B cell (primary cell): ENCODE measurements around the gene MBNL1. TPM values are rescaled to one million over a fixed set of nuclear protein-coding genes. Genes with fewer than 3 reads are reported as not detected.
A peak's percentile ranks its signal among the peaks of the same experiment; 100 is the strongest.

Experiments used
- ATAC-seq: fragments of 200-7000 bp; cut with Tn5 transposase; one replicate; pipeline ENCODE4 v1.10.0; 2021; ENCODE audit warnings: low read depth, mild to moderate bottlenecking, moderate number of reproducible peaks, moderate library complexity
- CTCF ChIA-PET: fragments of 350-600 bp; sonication (Branson Sonifier 250); formaldehyde crosslinking; loops from one replicate; lab custom pipeline; 2021; ENCODE audit warnings: antibody characterized with exemption, inconsistent platforms; lab: Charles Lee
- POLR2A ChIA-PET: fragments of 350-600 bp; sonication (Branson Sonifier 250); formaldehyde crosslinking; loops from one replicate; lab custom pipeline; 2021; ENCODE audit warnings: antibody characterized with exemption; lab: Charles Lee
- DNase-seq: peaks from one replicate; pipeline ENCODE4 v3.0.0; 2013
- H2AFZ ChIP-seq: 2 replicates; pipeline ENCODE4 v1.6.1; 2012; ENCODE audit warnings: mild to moderate bottlenecking, low read depth, low read length; ENCODE audit not compliant: insufficient read depth, poor library complexity, severe bottlenecking
- H3K27ac ChIP-seq, 2 donors: 1 replicate in 1 of 2; 2 replicates in 1 of 2; pipeline ENCODE4 v1.5.1; 2012 to 2013; ENCODE audit warnings: low read length in 2 of 2, mild to moderate bottlenecking in 2 of 2, moderate library complexity in 1 of 2
- H3K27me3 ChIP-seq, 4 experiments: fragments of 200-600 bp in 1 of 4; sonication (generic) in 1 of 4; replicated peaks in 1 of 4; 1 replicate in 2 of 4; 2 replicates in 2 of 4; pipeline versions ENCODE4 v1.6.1 to v1.7.0; 2013 to 2016; ENCODE audit warnings: low read length in 3 of 4, mild to moderate bottlenecking in 2 of 4, mixed read lengths in 1 of 4, moderate library complexity in 1 of 4; ENCODE audit not compliant: insufficient read depth in 4 of 4, control insufficient read depth in 3 of 4; ENCODE audit errors: control extremely low read depth in 1 of 4
- H3K36me3 ChIP-seq, 2 experiments: replicated peaks in 1 of 2; 1 replicate in 1 of 2; 2 replicates in 1 of 2; pipeline versions ENCODE4 v1.6.1 to v1.7.1; 2013; ENCODE audit warnings: low read length in 1 of 2; ENCODE audit not compliant: insufficient read depth in 2 of 2, control insufficient read depth in 1 of 2; ENCODE audit errors: control extremely low read depth in 1 of 2, extremely low read depth in 1 of 2
- H3K4me1 ChIP-seq, 2 donors: fragments of 200-600 bp in 1 of 2; sonication (generic) in 1 of 2; 1 replicate in 1 of 2; 2 replicates in 1 of 2; pipeline versions ENCODE4 v1.5.1 to v1.6.1; 2013 to 2017; ENCODE audit warnings: low read length in 2 of 2; ENCODE audit not compliant: control insufficient read depth in 2 of 2, insufficient read depth in 2 of 2
- H3K4me2 ChIP-seq: replicated peaks from 2 replicates; pipeline ENCODE3; 2012; ENCODE audit warnings: mild to moderate bottlenecking, low read depth, low read length; ENCODE audit not compliant: poor library complexity, severe bottlenecking
- H3K4me3 ChIP-seq, 5 experiments: fragments of 200-600 bp in 1 of 5; sonication (generic) in 1 of 5; 1 replicate in 3 of 5; 2 replicates in 2 of 5; pipeline versions ENCODE4 v1.5.1 to v1.7.0; 2011 to 2016; ENCODE audit warnings: low read length in 4 of 5, mild to moderate bottlenecking in 4 of 5, low read depth in 2 of 5, control low read depth in 1 of 5, moderate library complexity in 1 of 5; ENCODE audit not compliant: insufficient read depth in 1 of 5; ENCODE audit errors: control extremely low read depth in 1 of 5, extremely low read depth in 1 of 5
- H3K79me2 ChIP-seq: fragments of 200-600 bp; sonication (generic); one replicate; pipeline ENCODE4 v1.6.0; 2016; ENCODE audit warnings: low read length; ENCODE audit not compliant: control insufficient read depth, insufficient read depth
- H3K9ac ChIP-seq: fragments of 200-600 bp; sonication (generic); 2 replicates; pipeline ENCODE4 v1.6.1; 2017; ENCODE audit warnings: mild to moderate bottlenecking, low read length, moderate library complexity
- H3K9me3 ChIP-seq, 3 donors: one replicate each; pipeline versions ENCODE4 v1.6.1 to v1.7.1; 2013; ENCODE audit warnings: low read length in 2 of 3; ENCODE audit not compliant: control insufficient read depth in 2 of 3, insufficient read depth in 1 of 3; ENCODE audit errors: control extremely low read depth in 1 of 3
- H4K20me1 ChIP-seq: 2 replicates; pipeline ENCODE4 v1.6.0; 2012; ENCODE audit warnings: mild to moderate bottlenecking, low read length; ENCODE audit not compliant: insufficient read depth, control insufficient read depth, poor library complexity, severe bottlenecking
- H3K27ac Mint-ChIP-seq: one replicate; pipeline ENCODE4 v1.8.0; 2021; ENCODE audit warnings: mixed read lengths
- H3K27me3 Mint-ChIP-seq: one replicate; pipeline ENCODE4 v1.8.0; 2021; ENCODE audit warnings: mixed read lengths
- H3K4me1 Mint-ChIP-seq: one replicate; pipeline ENCODE4 v1.8.0; 2021; ENCODE audit warnings: mixed read lengths
- H3K4me3 Mint-ChIP-seq: one replicate; pipeline ENCODE4 v1.8.0; 2021; ENCODE audit warnings: mixed read lengths
- H3K9me3 Mint-ChIP-seq: one replicate; pipeline ENCODE4 v1.8.0; 2022; ENCODE audit warnings: mixed read lengths; ENCODE audit not compliant: insufficient read depth
- EZH2 ChIP-seq: IDR thresholded peaks from 2 replicates; pipeline ENCODE4 v1.6.1; 2012; ENCODE audit warnings: borderline replicate concordance, low read depth, mild to moderate bottlenecking, moderate library complexity, low read length; ENCODE audit not compliant: insufficient read depth, poor library complexity, severe bottlenecking
- WGBS: methylation state at CpG from one replicate; pipeline ENCODE4 v1.1.5; 2013; ENCODE audit warnings: missing lambda C conversion rate; ENCODE audit not compliant: insufficient coverage; 5-methylcytosine and 5-hydroxymethylcytosine counted together
- intact Hi-C: fragments of 100-400 bp; cut with micrococcal nuclease; formaldehyde crosslinking; loops from one replicate; pipeline ENCODE4 v1.10.0; 2022
- polyA plus RNA-seq: library from polyadenylated mRNA; depleted of rRNA; stranded (reverse); fragments of >200 nt; gene quantifications from 2 replicates; pipeline ENCODE4 v1.2.3, GENCODE V29; 2012
- total RNA-seq, 2 donors: library from RNA; stranded (reverse); fragments of 120-200 nt in 1 of 2; gene quantifications; 1 replicate in 1 of 2; 2 replicates in 1 of 2; pipeline versions ENCODE4 v1.2.3 to v1.2.4, GENCODE V29; 2013 to 2022
- TF ChIP-seq, protein P1 (sequence below): fragments of 200-600 bp; IDR thresholded peaks from one replicate; pipeline ENCODE4 v1.8.0; 2022; ENCODE audit warnings: antibody characterized with exemption, mild to moderate bottlenecking

Gene MBNL1
- total and polyA plus RNA-seq, 2 donors (not counting 1 experiment from before 2014, with no cell fraction given) = 195 to 505 TPM

DNA sequence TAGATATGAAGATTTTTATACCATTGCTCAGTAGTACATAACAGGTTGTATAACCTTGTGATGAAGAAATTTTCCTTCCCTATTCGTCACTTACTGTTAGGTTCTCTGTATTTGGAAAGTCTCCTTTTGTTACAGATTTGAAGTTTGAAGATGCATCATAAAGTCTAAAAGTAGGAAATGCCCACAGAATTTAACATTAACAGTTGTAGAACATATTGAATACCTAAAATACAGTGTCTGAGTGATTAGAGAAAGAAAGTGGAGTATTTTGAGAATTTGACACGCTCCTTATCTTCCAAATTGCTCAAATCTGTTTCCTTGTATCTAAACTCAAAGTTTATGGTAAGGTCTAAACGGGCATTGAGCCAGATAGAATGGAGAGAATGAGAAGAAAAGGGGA is 111.3 kb downstream of the MBNL1 start:
- no peak for DNase-seq
- Histone ChIP-seq H4K20me1 (peaks cover 10% of the 10 kb centered on the region), H3K36me3 (peaks cover 4 to 31% of the 10 kb centered on the region in 2 experiments), H3K4me2 (peak overlapping the region; percentile 10), H3K9me3 (no peaks in the 10 kb centered on the region), H3K9ac (peak overlapping the region; percentile 2), H3K4me3 (no peak overlapping the region), H2AFZ (no peak overlapping the region), H3K27me3 (no peaks in the 10 kb centered on the region), H3K4me1 (peaks cover 46 to 70% of the 10 kb centered on the region in 2 donors), H3K79me2 (peaks cover 92% of the 10 kb centered on the region), H3K27ac (peak overlapping the region in 1 of 2 donors; percentile 59)
- H3K4me3 Mint-ChIP-seq = peak overlapping the region; percentile 2
- POLR2A ChIA-PET = no interaction called here
- TF ChIP-seq, protein P1, sequence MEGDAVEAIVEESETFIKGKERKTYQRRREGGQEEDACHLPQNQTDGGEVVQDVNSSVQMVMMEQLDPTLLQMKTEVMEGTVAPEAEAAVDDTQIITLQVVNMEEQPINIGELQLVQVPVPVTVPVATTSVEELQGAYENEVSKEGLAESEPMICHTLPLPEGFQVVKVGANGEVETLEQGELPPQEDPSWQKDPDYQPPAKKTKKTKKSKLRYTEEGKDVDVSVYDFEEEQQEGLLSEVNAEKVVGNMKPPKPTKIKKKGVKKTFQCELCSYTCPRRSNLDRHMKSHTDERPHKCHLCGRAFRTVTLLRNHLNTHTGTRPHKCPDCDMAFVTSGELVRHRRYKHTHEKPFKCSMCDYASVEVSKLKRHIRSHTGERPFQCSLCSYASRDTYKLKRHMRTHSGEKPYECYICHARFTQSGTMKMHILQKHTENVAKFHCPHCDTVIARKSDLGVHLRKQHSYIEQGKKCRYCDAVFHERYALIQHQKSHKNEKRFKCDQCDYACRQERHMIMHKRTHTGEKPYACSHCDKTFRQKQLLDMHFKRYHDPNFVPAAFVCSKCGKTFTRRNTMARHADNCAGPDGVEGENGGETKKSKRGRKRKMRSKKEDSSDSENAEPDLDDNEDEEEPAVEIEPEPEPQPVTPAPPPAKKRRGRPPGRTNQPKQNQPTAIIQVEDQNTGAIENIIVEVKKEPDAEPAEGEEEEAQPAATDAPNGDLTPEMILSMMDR = no peak
- no peak for TF ChIP-seq EZH2
- H3K4me1 Mint-ChIP-seq = peaks cover 69% of the 10 kb centered on the region
- CTCF ChIA-PET = no interaction called here
- no peak for ATAC-seq
- intact Hi-C loops = loop anchor here (5.0 kb wide), 1 partner anchor 33 kb away; no protein-coding TSS in a partner anchor
- no CpG with 5 or more reads among the region's 3 CpGs for WGBS
- no peaks in the 10 kb centered on the region for H3K27me3 Mint-ChIP-seq
- peak overlapping the region; percentile 61 for H3K27ac Mint-ChIP-seq
- H3K9me3 Mint-ChIP-seq = no peaks in the 10 kb centered on the region

DNA sequence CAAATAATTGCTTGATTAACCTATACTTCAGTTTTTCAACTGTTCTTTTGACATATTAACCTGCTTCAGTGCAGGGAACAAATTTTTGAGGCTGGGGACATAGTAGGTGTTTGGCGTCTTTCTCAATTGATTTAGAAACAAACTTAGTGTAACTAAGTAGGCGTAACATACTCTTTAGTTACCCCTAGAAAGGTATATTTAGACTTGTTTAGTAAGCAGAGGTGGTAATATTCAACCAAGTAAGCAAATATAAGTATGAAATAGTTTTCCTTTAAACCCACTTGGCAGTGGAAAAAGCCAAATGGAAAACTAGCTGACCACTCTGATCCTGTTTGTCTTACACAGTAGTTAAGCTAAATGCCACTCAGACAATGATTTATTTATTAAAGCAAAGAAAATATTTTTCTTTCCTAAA is 113.2 kb downstream of the MBNL1 start:
- no peak for ATAC-seq
- peak overlapping the region; percentile 12 to 66 for H3K27ac ChIP-seq
- H2AFZ ChIP-seq = no peak overlapping the region
- intact Hi-C loops = loop anchor here (5.0 kb wide), 1 partner anchor 35 kb away; no protein-coding TSS in a partner anchor
- peak overlapping the region; percentile 35 for H3K4me3 Mint-ChIP-seq
- H3K4me2 ChIP-seq = peak overlapping the region; percentile 50
- H3K9me3 Mint-ChIP-seq = no peaks in the 10 kb centered on the region
- peaks cover 4 to 31% of the 10 kb centered on the region in 2 experiments for H3K36me3 ChIP-seq
- peak overlapping the region in 1 of 5 experiments; percentile 24 for H3K4me3 ChIP-seq
- CTCF ChIA-PET = interaction anchor here (1.1 to 1.5 kb wide), 2 partner anchors 198 to 200 kb away, joined by 3 read pairs; no protein-coding TSS in a partner anchor
- peaks cover 30 to 65% of the 10 kb centered on the region in 2 donors for H3K4me1 ChIP-seq
- H3K9me3 ChIP-seq = no peaks in the 10 kb centered on the region
- TF ChIP-seq, protein P1 = no peak
- TF ChIP-seq EZH2 = no peak
- peak overlapping the region; percentile 54 for H3K27ac Mint-ChIP-seq
- no peaks in the 10 kb centered on the region for H3K27me3 Mint-ChIP-seq
- H3K4me1 Mint-ChIP-seq = peaks cover 69% of the 10 kb centered on the region
- DNase-seq = no peak
- no peaks in the 10 kb centered on the region for H3K27me3 ChIP-seq
- peaks cover 99% of the 10 kb centered on the region for H3K79me2 ChIP-seq
- peak overlapping the region; percentile 8 for H3K9ac ChIP-seq
- POLR2A ChIA-PET = no interaction called here
- no CpG with 5 or more reads among the region's 2 CpGs for WGBS
- H4K20me1 ChIP-seq = peaks cover 10% of the 10 kb centered on the region
